DOHH2 (cell line): ENCODE measurements around the gene DCTPP1.

Experiments used
- H3F3A ChIP-seq: fragments of 200-600 bp; sonication (generic), shearing (Covaris generic); 2 replicates; pipeline ENCODE4 v1.6.0; 2016; ENCODE audit warnings: antibody characterized with exemption, mild to moderate bottlenecking; ENCODE audit not compliant: control insufficient read depth, insufficient read depth
- H3K27ac ChIP-seq: fragments of 200-600 bp; sonication (generic); 2 replicates; pipeline ENCODE4 v1.5.1; 2014; ENCODE audit warnings: low read depth, mild to moderate bottlenecking, low read length, moderate library complexity
- H3K27me3 ChIP-seq: fragments of 200-600 bp; sonication (generic); 2 replicates; pipeline ENCODE4 v1.6.1; 2014; ENCODE audit warnings: mild to moderate bottlenecking, low read length, mixed read lengths; ENCODE audit not compliant: control insufficient read depth
- H3K36me3 ChIP-seq: fragments of 200-600 bp; sonication (generic); 2 replicates; pipeline ENCODE4 v1.6.1; 2014; ENCODE audit warnings: mild to moderate bottlenecking, low read length, moderate library complexity, mixed read lengths; ENCODE audit not compliant: control insufficient read depth
- H3K4me1 ChIP-seq: fragments of 200-600 bp; sonication (generic); 2 replicates; pipeline ENCODE4 v1.6.1; 2014; ENCODE audit warnings: mild to moderate bottlenecking, low read length, mixed read lengths; ENCODE audit not compliant: control insufficient read depth
- H3K4me2 ChIP-seq: fragments of 200-600 bp; sonication (generic); 2 replicates; pipeline ENCODE4 v1.6.0; 2014; ENCODE audit warnings: mild to moderate bottlenecking, low read length, moderate library complexity
- H3K4me3 ChIP-seq: fragments of 200-600 bp; sonication (generic); 2 replicates; pipeline ENCODE4 v1.5.1; 2014; ENCODE audit warnings: mild to moderate bottlenecking, low read length, mixed read lengths
- H3K79me2 ChIP-seq: fragments of 200-600 bp; sonication (generic); 2 replicates; pipeline ENCODE4 v1.6.1; 2014; ENCODE audit warnings: mild to moderate bottlenecking, low read length, mixed read lengths; ENCODE audit not compliant: control insufficient read depth
- H3K9me2 ChIP-seq: fragments of 200-600 bp; sonication (generic); replicated peaks from 2 replicates; pipeline ENCODE4 v1.6.1; 2014; ENCODE audit warnings: mild to moderate bottlenecking, low read length, mixed read lengths; ENCODE audit not compliant: control insufficient read depth
- H3K9me3 ChIP-seq: fragments of 200-600 bp; sonication (generic); 2 replicates; pipeline ENCODE4 v1.6.1; 2014; ENCODE audit warnings: antibody characterized with exemption, low read length, mixed read lengths; ENCODE audit not compliant: control insufficient read depth, insufficient read depth
- H4K20me1 ChIP-seq: fragments of 200-600 bp; sonication (generic); 2 replicates; pipeline ENCODE4 v1.6.0; 2014; ENCODE audit warnings: low read depth, mild to moderate bottlenecking, antibody characterized with exemption, low read length, moderate library complexity; ENCODE audit not compliant: control insufficient read depth, insufficient read depth
- EZH2phosphoT487 ChIP-seq: fragments of 200-600 bp; sonication (generic); IDR thresholded peaks from 2 replicates; pipeline ENCODE4 v1.6.1; 2017; ENCODE audit warnings: borderline replicate concordance, mild to moderate bottlenecking, antibody characterized with exemption, low read length, moderate library complexity, mixed read lengths
- TF ChIP-seq, protein P1 (sequence below): fragments of 200-600 bp; sonication (generic); IDR thresholded peaks from one replicate; pipeline ENCODE4 v1.5.1; 2014; ENCODE audit warnings: antibody characterized with exemption, mild to moderate bottlenecking, low read depth, low read length; ENCODE audit not compliant: poor library complexity, severe bottlenecking

The DCTPP1 gene

DNA sequence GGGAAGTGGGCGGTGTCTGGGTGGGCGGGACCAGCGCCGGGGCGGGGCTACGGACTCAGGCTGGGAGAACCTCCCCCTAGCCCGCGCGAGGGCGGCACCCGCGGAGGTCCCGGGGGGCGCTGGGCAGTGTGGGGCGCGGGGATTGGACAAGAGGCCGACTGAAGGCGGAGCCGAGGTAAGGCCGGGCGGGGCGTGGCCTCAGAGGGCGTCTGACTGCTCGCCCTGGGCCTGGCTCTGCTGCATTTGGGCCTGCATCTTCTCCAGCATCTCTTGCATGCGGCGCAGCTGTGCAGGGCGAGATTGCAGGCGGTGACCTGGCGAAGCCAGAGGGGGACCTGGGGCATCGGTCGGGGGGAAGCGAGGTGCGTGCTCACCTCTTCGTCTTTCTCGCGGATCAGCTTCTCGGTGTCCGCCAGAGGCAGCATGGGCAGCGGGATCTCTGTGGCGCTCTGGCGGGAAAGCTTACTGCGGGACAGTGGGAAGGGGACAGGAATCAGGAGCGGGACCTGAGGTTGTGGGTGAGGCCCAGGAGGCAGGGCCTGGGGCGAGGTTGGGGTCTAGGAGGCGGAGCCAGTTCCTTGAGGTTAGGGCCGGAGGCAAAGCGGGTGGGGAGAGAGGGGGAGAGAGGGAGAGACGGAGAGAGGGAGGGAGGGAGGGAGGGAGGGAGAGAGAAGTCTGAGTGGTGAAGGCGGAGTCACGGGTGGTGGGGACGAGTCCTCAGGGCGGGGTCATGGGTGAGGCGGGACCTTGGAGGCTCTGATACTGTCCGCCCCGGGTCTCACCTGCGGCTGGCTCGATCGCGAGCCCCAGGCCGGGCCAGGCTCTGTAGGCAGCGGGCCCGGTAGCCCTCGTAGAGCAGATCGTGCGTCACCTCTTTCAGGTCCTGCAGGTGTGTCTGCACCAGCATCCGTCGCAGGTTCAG is 51.3 kb downstream of the DCTPP1 start:
- H3K9me3 ChIP-seq, result no peaks in the 10 kb centered on the region
- TF ChIP-seq EZH2phosphoT487, result no peak
- TF ChIP-seq, protein P1, sequence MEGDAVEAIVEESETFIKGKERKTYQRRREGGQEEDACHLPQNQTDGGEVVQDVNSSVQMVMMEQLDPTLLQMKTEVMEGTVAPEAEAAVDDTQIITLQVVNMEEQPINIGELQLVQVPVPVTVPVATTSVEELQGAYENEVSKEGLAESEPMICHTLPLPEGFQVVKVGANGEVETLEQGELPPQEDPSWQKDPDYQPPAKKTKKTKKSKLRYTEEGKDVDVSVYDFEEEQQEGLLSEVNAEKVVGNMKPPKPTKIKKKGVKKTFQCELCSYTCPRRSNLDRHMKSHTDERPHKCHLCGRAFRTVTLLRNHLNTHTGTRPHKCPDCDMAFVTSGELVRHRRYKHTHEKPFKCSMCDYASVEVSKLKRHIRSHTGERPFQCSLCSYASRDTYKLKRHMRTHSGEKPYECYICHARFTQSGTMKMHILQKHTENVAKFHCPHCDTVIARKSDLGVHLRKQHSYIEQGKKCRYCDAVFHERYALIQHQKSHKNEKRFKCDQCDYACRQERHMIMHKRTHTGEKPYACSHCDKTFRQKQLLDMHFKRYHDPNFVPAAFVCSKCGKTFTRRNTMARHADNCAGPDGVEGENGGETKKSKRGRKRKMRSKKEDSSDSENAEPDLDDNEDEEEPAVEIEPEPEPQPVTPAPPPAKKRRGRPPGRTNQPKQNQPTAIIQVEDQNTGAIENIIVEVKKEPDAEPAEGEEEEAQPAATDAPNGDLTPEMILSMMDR, result peak; percentile 14
- H3K27ac ChIP-seq, result peak overlapping the region; percentile 97
- H3K27me3 ChIP-seq, result no peaks in the 10 kb centered on the region
- H3K4me2 ChIP-seq, result peak overlapping the region; percentile 99
- H4K20me1 ChIP-seq, result no peaks in the 10 kb centered on the region
- peaks cover 35% of the 10 kb centered on the region for H3K36me3 ChIP-seq
- peaks cover 43% of the 10 kb centered on the region for H3K79me2 ChIP-seq
- peak overlapping the region; percentile 99 for H3K4me3 ChIP-seq
- H3K9me2 ChIP-seq, result no peaks in the 10 kb centered on the region
- H3K4me1 ChIP-seq, result peaks cover 65% of the 10 kb centered on the region
- H3F3A ChIP-seq, result peaks cover 20% of the 10 kb centered on the region

DNA sequence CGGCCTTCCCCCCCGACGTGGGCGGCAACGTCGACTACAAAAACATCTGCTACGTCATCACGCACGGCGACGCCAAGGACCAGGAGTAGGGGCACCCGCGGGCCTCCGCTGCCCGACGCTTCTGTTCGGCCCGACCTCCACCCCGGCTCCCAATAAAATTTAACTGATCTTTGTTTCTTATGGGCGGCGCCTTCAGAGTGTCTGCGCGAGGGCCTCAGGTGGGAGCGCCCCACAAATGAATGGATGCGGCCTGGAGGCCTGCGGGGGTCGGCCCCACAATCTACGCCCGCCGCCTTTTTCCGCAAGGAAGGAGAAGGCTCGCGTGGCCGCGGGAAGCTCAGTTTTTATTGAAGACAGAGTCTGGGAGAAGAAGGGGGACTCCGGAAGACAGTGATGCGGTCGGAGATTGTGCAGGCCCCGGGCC is 52.0 kb downstream of the DCTPP1 start:
- Histone ChIP-seq H3F3A (peaks cover 20% of the 10 kb centered on the region), H3K79me2 (peaks cover 43% of the 10 kb centered on the region), H3K9me3 (no peaks in the 10 kb centered on the region), H3K4me3 (peak overlapping the region; percentile 99), H3K27ac (peak overlapping the region; percentile 97), H3K36me3 (peaks cover 35% of the 10 kb centered on the region), H3K27me3 (no peaks in the 10 kb centered on the region), H4K20me1 (no peaks in the 10 kb centered on the region), H3K4me2 (peak overlapping the region; percentile 97), H3K4me1 (peaks cover 58% of the 10 kb centered on the region), H3K9me2 (no peaks in the 10 kb centered on the region)
- TF ChIP-seq, protein P1, result no peak

DNA sequence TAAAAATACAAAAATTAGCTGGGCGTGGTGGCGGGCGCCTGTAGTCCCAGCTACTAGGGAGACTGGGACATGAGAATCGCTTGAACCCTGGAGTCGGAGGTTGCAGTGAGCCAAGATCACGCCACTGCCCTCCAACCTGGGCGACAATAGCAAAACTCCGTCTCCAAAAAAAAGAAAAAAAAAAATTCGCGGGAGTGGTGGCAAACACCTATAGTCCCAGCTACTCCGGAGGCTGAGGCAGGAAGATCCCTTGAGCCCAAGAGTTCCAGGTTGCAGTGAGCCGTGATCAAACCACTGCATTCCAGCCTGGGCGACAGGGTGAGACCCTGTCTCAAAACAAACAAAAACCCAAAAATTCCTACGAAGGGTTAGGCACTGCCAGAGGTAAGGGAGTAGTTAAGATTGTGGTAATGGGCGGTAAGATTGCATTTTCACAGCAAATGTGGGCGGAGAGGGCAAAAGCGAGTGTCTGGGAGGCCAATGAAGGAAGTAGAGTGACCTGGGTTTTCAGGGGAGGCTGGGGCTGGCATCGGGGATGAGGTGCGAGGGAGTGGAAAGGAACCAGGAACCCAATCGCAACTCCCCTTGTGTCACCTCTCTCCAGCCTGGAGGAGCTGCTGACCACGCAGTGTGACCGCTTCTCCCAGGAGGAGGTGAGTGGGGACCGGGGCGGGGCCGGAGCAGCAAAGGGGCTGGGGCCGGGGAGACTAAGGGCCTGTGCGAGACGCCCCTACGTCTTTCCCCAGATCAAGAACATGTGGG is 52.6 kb downstream of the DCTPP1 start:
- peaks cover 40% of the 10 kb centered on the region for H3K79me2 ChIP-seq
- no peaks in the 10 kb centered on the region for H3K27me3 ChIP-seq
- H3K9me2 ChIP-seq, result no peaks in the 10 kb centered on the region
- peak overlapping the region; percentile 99 for H3K4me3 ChIP-seq
- no peaks in the 10 kb centered on the region for H4K20me1 ChIP-seq
- TF ChIP-seq, protein P1, result no peak
- TF ChIP-seq EZH2phosphoT487, result no peak
- peaks cover 34% of the 10 kb centered on the region for H3K36me3 ChIP-seq
- peaks cover 20% of the 10 kb centered on the region for H3F3A ChIP-seq
- H3K9me3 ChIP-seq, result no peaks in the 10 kb centered on the region
- H3K27ac ChIP-seq, result peak overlapping the region; percentile 97
- H3K4me1 ChIP-seq, result peaks cover 58% of the 10 kb centered on the region
- peak overlapping the region; percentile 97 for H3K4me2 ChIP-seq
